Thoracic aorta (tissue), 2 donors: ENCODE measurements around the gene C11orf97. TPM values are rescaled to one million over a fixed set of nuclear protein-coding genes. Genes with fewer than 3 reads are reported as not detected.
A peak's percentile ranks its signal among the peaks of the same experiment; 100 is the strongest.

ENCODE experiments used
- ATAC-seq: fragments of 150-250 bp; one replicate; pipeline ENCODE4 v1.8.0; 2017; ENCODE audit warnings: low read depth; ENCODE audit not compliant: insufficient number of reproducible peaks, low FRiP score
- DNase-seq: peaks from one replicate; pipeline ENCODE4 v3.0.0-alpha.2; 2020; ENCODE audit warnings: low spot score
- H3K27ac ChIP-seq, 2 donors: fragments of 200-600 bp; sonication (generic); 1 replicate in 1 of 2; 2 replicates in 1 of 2; pipeline ENCODE4 v1.5.1; 2016; ENCODE audit warnings: mild to moderate bottlenecking in 2 of 2, moderate library complexity in 2 of 2
- H3K27me3 ChIP-seq: fragments of 200-600 bp; sonication (generic); replicated peaks from 2 replicates; pipeline ENCODE4 v1.6.0; 2016; ENCODE audit warnings: mild to moderate bottlenecking; ENCODE audit not compliant: insufficient read depth
- H3K36me3 ChIP-seq: fragments of 200-600 bp; sonication (generic); one replicate; pipeline ENCODE4 v1.5.1; 2016
- H3K4me1 ChIP-seq, 2 donors: fragments of 200-600 bp; sonication (generic); 1 replicate in 1 of 2; 2 replicates in 1 of 2; pipeline versions ENCODE4 v1.5.1 to v1.6.0; 2016; ENCODE audit warnings: low read depth in 2 of 2, mild to moderate bottlenecking in 1 of 2; ENCODE audit not compliant: control insufficient read depth in 1 of 2
- H3K4me3 ChIP-seq: fragments of 200-600 bp; sonication (generic); 2 replicates; pipeline ENCODE4 v1.5.1; 2016; ENCODE audit warnings: mild to moderate bottlenecking
- H3K9me3 ChIP-seq: fragments of 200-600 bp; sonication (generic); 2 replicates; pipeline ENCODE4 v1.5.1; 2016
- CTCF ChIP-seq: fragments of 200-600 bp; sonication (generic); IDR thresholded peaks from one replicate; pipeline ENCODE4 v1.5.1; 2019; ENCODE audit warnings: antibody characterized with exemption
- total RNA-seq, 2 donors: library from RNA; depleted of rRNA; stranded (reverse); fragments of >200 nt; gene quantifications; one replicate each; pipeline versions ENCODE4 v1.1.0 to v1.2.3, GENCODE V29; 2016

C11orf97 gene
- total RNA-seq, 2 donors from 2014 or later: not detected

GRCh38 chr11:94559361-94559760 is 47.1 kb downstream of the C11orf97 start:
- Histone ChIP-seq H3K4me3 (no peak overlapping the region), H3K4me1 (peaks cover 33 to 66% of the 10 kb centered on the region in 2 donors), H3K9me3 (no peaks in the 10 kb centered on the region), H3K27ac (peak overlapping the region in 1 of 2 donors; percentile 16), H3K36me3 (no peaks in the 10 kb centered on the region), H3K27me3 (no peaks in the 10 kb centered on the region)
- ATAC-seq (no peak), DNase-seq (no peak)
- no peak for TF ChIP-seq CTCF

GRCh38 chr11:94560834-94561233 is 48.6 kb downstream of the C11orf97 start:
- DNase-seq (no peak), ATAC-seq (no peak)
- no peaks in the 10 kb centered on the region for H3K36me3 ChIP-seq
- H3K4me3 ChIP-seq: no peak overlapping the region
- TF ChIP-seq CTCF: no peak
- peaks cover 29 to 60% of the 10 kb centered on the region in 2 donors for H3K4me1 ChIP-seq
- H3K27ac ChIP-seq: no peak overlapping the region
- no peaks in the 10 kb centered on the region for H3K27me3 ChIP-seq
- no peaks in the 10 kb centered on the region for H3K9me3 ChIP-seq

GRCh38 chr11:94563176-94563847 is 51.1 kb downstream of the C11orf97 start:
- Histone ChIP-seq H3K27me3 (no peaks in the 10 kb centered on the region), H3K4me1 (peaks cover 16 to 36% of the 10 kb centered on the region in 2 donors), H3K4me3 (no peak overlapping the region), H3K36me3 (no peaks in the 10 kb centered on the region), H3K9me3 (no peaks in the 10 kb centered on the region), H3K27ac (peak overlapping the region in 1 of 2 donors; percentile 52)
- peak; percentile 34 for TF ChIP-seq CTCF
- no peak for DNase-seq
- ATAC-seq: peak; percentile 91

- Histone ChIP-seq H3K4me3 (no peak overlapping the region), H3K36me3 (no peaks in the 10 kb centered on the region), H3K27me3 (no peaks in the 10 kb centered on the region), H3K9me3 (no peaks in the 10 kb centered on the region), H3K4me1 (peaks cover 10 to 29% of the 10 kb centered on the region in 2 donors), H3K27ac (no peak overlapping the region)
- no peak for DNase-seq
- no peak for ATAC-seq
- TF ChIP-seq CTCF: no peak
Observed at GRCh38 chr11:94563848-94564467, 51.7 kb downstream of the C11orf97 start.

- Histone ChIP-seq H3K36me3 (no peaks in the 10 kb centered on the region), H3K9me3 (no peaks in the 10 kb centered on the region), H3K27ac (no peak within 1 kb of the TSS), H3K4me3 (no peak within 1 kb of the TSS), H3K4me1 (peaks cover 4 to 14% of the 10 kb centered on the region in 2 donors), H3K27me3 (no peaks in the 10 kb centered on the region)
- TF ChIP-seq CTCF: no peak
- ATAC-seq (no peak), DNase-seq (no peak)
Observed at GRCh38 chr11:94567181-94567670, 55.0 kb downstream of the C11orf97 start, which contains the start of gene PIWIL4. Gene PIWIL4 (plus strand): TSS chr11:94567368. CDS start chr11:94567519, 151 bp downstream.
